Neuron (in vitro differentiated cells): ENCODE measurements around the gene UNC13A.

ENCODE experiments used
- H2AFZ ChIP-seq: one replicate; pipeline ENCODE4 v1.6.1; 2013; ENCODE audit warnings: low read depth, mild to moderate bottlenecking, inconsistent platforms, low read length, moderate library complexity
- H3K27me3 ChIP-seq: one replicate; pipeline ENCODE4 v1.6.1; 2013; ENCODE audit warnings: low read length; ENCODE audit not compliant: insufficient read depth
- H3K36me3 ChIP-seq: one replicate; pipeline ENCODE4 v1.6.1; 2013; ENCODE audit warnings: low read length; ENCODE audit not compliant: insufficient read depth
- H3K4me1 ChIP-seq: one replicate; pipeline ENCODE4 v1.6.1; 2013; ENCODE audit warnings: low read length; ENCODE audit not compliant: insufficient read depth
- H3K4me3 ChIP-seq: 2 replicates; pipeline ENCODE4 v1.5.1; 2013; ENCODE audit warnings: mild to moderate bottlenecking, low read length, moderate library complexity
- H3K9me3 ChIP-seq: one replicate; pipeline ENCODE4 v1.6.1; 2013; ENCODE audit warnings: low read length

The UNC13A gene

DNA sequence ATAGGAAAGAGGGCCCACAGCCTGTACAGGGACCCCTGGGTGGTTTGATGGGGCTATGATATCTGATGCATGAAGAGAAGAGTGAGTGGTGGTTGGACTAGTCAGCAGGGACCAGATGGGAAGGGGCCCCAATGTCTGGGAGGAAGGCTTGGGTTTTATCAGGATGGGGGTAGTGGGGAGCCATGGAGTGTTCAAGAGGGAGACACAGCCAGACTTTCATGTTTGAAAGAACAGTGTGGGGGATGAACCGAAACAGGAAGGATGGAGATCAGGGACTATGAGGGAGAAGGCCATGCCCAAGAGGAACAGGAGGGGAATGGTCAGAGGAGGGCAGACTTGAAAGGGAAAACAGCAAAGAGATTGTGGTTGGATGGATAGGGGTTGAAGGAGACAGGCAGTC is 63.1 kb downstream of the UNC13A start:
- Histone ChIP-seq H3K9me3 (peaks cover 9% of the 10 kb centered on the region), H3K4me3 (no peak overlapping the region), H3K27me3 (no peaks in the 10 kb centered on the region), H3K4me1 (no peaks in the 10 kb centered on the region), H3K36me3 (peaks cover 11% of the 10 kb centered on the region), H2AFZ (no peak overlapping the region)

DNA sequence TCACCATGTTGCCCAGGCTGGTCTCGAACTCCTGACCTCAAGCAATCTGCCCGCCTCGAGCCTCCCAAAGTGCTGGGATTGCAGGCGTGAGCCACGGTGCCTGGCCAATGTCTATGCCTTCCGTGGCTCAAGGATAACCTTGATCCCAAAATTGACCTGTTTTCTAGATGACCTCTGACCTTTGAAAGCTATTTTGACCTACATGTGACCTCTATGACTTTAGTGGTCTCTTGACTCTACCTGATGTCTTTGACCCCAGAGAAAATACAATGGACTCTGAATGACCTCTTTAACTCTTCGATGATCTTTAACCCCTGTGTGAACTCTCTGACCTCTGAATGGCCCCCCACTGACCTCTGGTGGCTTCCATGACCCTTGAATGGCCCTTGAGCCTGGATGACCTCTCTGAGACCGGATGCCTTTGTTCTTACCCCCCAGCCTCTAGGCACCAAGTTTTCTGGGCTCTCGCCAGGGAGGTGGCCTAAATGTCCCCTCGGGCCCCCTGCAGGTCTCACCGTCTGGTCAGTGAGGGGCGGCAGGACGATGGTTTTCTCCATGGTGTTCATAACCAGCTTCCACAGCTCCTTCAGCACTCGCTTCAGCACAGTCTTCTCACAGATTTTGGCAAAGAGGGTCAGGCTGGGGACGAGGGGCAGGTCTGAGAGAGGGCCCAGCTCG is 63.7 kb downstream of the UNC13A start:
- Histone ChIP-seq H3K36me3 (peaks cover 9% of the 10 kb centered on the region), H3K4me3 (no peak overlapping the region), H3K9me3 (peaks cover 9% of the 10 kb centered on the region), H2AFZ (no peak overlapping the region), H3K4me1 (no peaks in the 10 kb centered on the region), H3K27me3 (no peaks in the 10 kb centered on the region)

DNA sequence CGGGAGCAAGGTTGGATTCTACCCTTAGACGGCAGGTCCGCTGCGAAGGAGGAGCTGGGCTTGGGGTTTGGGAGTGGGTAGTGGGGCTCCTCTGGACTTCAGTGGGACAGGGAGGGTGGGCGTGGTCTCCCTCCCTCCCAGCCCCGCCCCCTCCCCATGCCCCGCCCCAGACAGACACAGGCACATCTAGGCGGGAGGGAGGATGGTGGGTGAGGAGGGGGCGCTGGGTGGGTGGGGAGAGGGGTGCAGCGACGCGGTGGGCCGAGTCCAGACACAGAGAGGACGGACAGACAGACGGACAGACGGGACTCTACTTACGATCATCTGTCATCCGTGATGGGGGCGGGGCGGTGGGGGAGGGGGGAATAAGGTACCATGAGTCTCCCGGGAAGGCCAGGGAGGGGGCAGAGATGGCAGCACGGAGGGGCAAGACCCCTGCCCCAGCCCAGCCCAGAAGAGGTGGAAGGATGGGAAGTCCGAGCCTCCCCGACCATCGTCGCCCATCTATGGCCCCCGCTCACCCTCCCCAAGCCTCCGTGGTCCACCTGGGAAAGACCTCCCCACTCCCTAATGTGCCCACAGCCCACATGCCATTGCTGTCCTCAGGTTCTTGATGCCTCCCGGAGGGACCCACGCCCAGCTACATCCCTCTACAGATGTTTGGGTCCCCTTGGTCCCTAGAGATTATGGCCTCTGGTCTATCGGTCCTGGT is 64.8 kb downstream of the UNC13A start:
- Histone ChIP-seq H3K9me3 (peaks cover 9% of the 10 kb centered on the region), H3K4me3 (no peak overlapping the region), H3K36me3 (peaks cover 9% of the 10 kb centered on the region), H2AFZ (no peak overlapping the region), H3K4me1 (no peaks in the 10 kb centered on the region), H3K27me3 (no peaks in the 10 kb centered on the region)

DNA sequence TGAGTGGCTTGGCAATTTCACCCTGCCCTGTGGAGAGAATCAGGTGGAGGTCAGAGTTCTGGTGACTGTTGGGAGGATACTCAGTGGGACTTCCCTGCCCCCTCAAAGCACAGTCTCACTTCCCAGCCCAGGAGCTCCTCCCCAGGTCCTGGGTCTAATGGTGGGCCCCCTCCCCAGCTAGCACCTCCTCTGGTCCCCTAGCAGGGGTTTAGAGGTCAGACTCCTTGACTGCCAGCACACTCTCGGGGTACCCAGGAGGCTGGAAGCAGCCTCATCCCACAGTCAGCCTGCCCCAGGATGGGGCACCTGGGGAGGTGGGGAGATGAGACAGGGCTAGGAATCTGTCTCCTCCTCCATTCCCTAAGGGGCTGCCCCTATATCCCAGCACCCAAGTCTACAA is 67.5 kb downstream of the UNC13A start:
- peaks cover 9% of the 10 kb centered on the region for H3K9me3 ChIP-seq

DNA sequence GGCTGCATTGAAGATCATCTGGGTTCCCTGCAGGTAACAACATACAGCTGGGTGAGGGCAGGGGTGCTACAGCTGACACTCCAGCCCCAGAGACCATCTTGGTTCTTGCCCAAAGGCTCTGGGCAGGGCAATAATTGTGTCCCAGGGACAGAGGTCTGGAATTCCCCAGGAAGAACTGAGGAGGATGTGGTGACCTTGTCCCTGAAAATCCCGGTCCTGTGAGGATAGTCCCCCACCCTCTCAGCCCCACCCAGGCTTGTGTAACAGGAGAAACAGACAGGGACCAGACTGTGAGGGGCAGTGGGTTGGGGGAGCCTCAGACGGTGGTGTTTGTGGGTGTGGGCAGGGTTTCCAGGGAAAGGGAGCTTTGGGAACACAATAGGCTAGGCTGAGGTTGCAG is 69.2 kb downstream of the UNC13A start:
- H2AFZ ChIP-seq: no peak overlapping the region
- peaks cover 9% of the 10 kb centered on the region for H3K9me3 ChIP-seq
- H3K4me3 ChIP-seq: no peak overlapping the region
- H3K27me3 ChIP-seq: no peaks in the 10 kb centered on the region
- peaks cover 2% of the 10 kb centered on the region for H3K4me1 ChIP-seq
- peaks cover 3% of the 10 kb centered on the region for H3K36me3 ChIP-seq

More for the DNA sequence above, 67.5 kb downstream of the UNC13A start:
- H3K4me1 ChIP-seq: peaks cover 2% of the 10 kb centered on the region
- peaks cover 3% of the 10 kb centered on the region for H3K36me3 ChIP-seq
- no peak overlapping the region for H3K4me3 ChIP-seq
- H3K27me3 ChIP-seq: no peaks in the 10 kb centered on the region
- no peak overlapping the region for H2AFZ ChIP-seq

DNA sequence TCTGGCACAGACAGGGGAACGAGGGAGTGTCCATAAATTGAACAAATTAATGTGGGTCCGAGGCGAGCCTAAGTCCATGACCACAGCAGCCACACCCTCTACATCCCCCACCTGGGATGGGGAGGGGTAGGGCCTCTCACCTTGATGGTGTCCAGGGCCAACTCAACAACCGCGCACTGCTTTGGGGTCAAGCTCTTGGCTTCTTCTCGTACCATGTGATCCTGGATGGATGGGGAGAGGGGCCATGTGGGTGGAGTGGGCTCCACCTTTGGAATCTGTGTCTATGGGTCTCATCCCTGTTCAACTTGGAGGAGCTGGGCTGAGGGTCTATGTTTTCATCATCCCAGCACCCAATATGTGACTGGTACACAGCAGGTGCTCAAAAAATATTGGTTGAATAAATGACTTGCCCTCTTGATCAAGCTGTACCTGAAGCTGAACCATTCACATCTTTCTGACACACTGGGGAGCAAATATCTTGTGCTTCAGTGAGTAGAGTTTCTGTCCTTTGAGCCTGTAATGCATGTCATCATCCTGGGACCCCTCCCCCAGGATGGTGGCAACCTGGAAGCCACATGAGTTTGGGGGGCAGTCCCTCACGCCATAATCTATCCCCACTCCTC is 69.8 kb downstream of the UNC13A start:
- Histone ChIP-seq H3K4me1 (peaks cover 2% of the 10 kb centered on the region), H3K9me3 (peaks cover 9% of the 10 kb centered on the region), H3K4me3 (no peak overlapping the region), H3K27me3 (no peaks in the 10 kb centered on the region), H3K36me3 (peaks cover 3% of the 10 kb centered on the region), H2AFZ (no peak overlapping the region)

DNA sequence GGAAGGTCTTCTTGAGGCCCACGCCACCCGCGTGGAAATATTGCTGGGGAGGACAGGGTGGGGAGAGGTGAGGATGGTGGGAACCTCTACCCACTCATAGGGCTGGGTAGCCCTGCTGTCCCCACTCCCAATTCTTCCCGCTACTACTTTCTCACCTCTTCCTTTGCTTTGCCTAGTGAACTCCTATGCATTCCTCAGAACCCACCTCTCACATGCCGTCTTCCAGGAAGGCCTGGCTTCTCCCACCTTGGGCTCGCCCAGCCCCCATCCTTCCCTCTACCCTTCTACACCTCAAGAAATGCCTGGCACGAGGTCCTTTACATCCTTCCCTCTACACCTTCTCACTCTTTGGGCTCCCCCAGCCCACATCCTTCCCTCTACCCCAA is 70.4 kb downstream of the UNC13A start:
- Histone ChIP-seq H3K36me3 (peaks cover under 1% of the 10 kb centered on the region), H3K4me1 (peaks cover 2% of the 10 kb centered on the region), H3K27me3 (no peaks in the 10 kb centered on the region), H2AFZ (no peak overlapping the region), H3K4me3 (no peak overlapping the region), H3K9me3 (peaks cover 7% of the 10 kb centered on the region)

DNA sequence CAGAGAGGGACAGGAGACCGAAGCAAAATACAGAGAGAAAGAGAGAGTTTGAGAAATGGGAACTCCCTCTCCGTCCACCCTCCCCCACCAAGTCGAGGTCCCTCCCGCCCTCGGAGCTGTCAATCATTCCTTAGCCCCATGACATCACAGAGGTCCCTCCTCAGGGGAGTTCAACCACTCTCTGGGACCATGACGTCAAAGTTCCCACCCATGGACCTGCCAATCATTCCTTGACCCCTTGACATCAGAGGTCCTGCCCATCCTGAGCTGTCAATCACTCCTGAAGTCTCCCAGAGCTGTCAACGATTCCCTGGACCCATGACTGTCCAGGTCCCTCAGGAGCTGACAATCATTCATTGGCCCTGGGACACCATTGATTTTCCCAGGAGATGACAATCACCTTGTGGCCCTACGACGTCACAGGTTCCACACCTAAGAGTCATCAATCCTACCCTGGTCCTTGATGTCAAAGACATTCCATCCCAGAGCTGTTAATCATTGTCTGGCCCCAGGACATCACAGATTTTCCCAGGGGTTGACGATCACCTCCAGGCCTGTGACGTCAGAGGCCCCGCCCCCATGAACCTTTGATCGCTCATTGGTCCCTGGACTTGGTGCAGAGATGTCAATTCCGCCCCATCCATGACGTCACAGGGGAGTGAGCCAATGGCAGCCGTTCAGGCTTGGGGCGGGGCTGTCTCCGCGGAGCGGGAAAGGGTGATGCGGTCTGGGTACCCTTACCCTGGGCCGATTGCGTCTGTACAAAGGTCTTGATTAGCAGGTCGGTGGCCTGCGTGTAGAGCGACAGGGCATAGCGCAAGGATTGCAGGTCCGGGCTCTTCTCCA is 71.0 kb downstream of the UNC13A start:
- Histone ChIP-seq H3K9me3 (peaks cover 5% of the 10 kb centered on the region), H3K27me3 (no peaks in the 10 kb centered on the region), H3K4me3 (no peak overlapping the region), H3K36me3 (no peaks in the 10 kb centered on the region), H2AFZ (no peak overlapping the region), H3K4me1 (peaks cover 2% of the 10 kb centered on the region)

DNA sequence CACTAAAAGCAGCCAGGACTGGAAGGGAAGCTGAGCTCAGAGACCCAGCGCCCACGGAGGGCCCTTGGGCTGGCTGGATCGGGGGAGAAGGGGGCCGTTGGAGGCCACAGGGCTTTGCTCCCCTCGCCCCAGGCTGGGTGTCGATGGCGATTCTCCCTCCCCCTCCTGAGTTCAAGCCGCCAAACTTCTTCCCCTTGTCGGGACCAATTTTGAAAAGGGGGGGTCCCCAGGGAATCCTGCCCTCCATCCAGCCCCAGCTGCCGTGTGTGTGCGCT is 71.5 kb downstream of the UNC13A start:
- H3K4me1 ChIP-seq: peaks cover 2% of the 10 kb centered on the region
- no peaks in the 10 kb centered on the region for H3K36me3 ChIP-seq
- H2AFZ ChIP-seq: no peak overlapping the region
- peaks cover 1% of the 10 kb centered on the region for H3K9me3 ChIP-seq
- H3K4me3 ChIP-seq: no peak overlapping the region
- no peaks in the 10 kb centered on the region for H3K27me3 ChIP-seq

DNA sequence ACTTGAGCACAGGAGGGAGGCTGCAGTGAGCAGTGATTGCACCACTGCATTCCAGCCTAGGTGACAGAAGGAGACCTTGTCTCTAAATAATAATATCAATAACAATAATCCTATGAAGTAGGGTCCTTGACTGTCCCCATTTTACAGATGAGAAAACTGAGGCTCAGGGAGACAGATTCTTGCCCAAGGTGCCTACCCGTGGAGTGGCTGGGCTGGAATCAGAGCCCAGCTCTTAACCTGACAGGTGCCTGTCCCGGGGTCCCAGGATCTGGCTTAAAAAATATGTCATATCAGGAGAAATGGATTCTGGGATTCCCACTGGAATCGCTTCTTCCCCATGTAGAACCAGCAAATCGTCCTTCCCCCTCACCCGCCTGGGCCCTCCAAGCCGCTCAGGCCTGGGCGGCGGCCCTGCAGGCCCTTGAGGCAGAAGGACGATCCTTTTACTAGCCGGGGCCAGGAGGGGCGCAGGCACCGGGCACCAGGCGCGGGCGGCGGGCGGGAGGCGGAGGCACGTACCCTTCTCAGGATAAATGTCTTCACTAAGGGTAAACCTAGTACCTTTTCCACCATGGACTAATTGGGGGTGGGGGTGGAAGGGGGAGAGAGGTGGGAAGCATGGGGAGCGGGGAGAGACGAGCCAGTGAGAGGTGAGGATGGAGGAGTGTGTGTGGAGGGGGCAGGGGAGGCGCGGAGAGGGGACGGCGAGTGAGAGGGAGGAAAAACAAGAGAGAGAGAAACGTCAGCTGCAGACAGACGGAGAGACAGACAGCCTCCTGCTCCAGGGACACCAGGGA is 72.1 kb downstream of the UNC13A start:
- no peaks in the 10 kb centered on the region for H3K9me3 ChIP-seq
- no peak overlapping the region for H3K4me3 ChIP-seq
- peaks cover 2% of the 10 kb centered on the region for H3K4me1 ChIP-seq
- H2AFZ ChIP-seq: no peak overlapping the region
- H3K27me3 ChIP-seq: no peaks in the 10 kb centered on the region
- no peaks in the 10 kb centered on the region for H3K36me3 ChIP-seq

DNA sequence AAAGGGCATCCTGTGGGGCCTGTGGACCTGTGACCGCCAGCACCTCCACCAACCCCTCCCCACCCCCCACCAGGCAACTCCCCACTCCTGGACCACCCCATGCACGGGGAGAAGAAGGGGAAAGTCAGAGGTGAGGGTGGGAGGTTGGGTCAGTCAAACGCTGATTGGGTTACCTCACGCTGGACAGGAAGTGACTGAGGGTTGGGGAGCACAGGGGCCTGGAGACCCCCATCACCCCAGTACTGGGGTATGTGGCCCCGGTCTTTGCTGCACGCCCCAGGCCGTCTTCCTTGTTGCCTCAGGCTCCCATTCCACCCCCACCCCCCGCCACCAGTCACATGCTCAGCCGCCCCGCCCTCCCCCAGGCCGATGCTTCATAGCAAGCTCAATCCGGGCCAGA is 73.7 kb downstream of the UNC13A start:
- H3K36me3 ChIP-seq: no peaks in the 10 kb centered on the region
- no peak overlapping the region for H2AFZ ChIP-seq
- H3K4me1 ChIP-seq: peaks cover 2% of the 10 kb centered on the region
- no peak overlapping the region for H3K4me3 ChIP-seq
- no peaks in the 10 kb centered on the region for H3K9me3 ChIP-seq
- no peaks in the 10 kb centered on the region for H3K27me3 ChIP-seq

DNA sequence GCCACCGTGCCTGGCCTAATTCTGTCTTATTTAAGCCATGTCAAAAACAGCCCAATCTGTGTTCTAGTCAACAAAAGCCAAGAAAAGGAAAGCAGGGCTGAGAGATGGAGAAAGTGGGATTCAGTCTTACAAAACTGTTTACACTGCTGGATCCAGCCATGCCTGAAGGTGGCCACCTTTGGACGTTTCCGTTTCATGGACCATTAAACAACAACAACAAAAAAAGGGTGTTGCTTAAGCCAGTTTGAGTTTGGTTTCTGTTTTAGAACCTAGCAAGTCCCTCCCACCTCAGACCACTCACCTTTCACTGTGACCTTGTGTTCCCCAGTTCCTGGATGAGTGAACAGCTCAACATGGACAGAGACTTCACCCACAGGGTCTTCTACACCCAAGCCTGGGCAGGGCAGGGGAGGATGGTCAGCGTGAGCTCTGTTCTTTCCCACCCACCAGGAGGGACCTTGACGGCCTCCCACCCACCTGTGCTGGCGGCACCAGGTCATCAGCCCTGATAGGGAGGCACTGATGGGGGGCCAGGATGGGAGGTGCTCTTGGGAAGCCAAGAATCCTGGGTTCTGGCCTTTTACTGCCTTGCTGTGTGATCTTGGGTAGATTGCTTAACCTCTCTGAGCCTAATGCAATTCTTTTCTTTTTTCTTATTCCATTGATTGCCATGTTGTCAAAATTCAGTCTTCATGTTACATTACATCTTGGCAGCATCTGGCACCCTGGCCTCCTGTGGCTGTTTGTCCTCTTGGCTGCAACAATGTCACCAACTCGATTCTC is 76.5 kb downstream of the UNC13A start:
- Histone ChIP-seq H3K27me3 (no peaks in the 10 kb centered on the region), H3K4me1 (no peaks in the 10 kb centered on the region), H3K4me3 (no peak overlapping the region), H3K36me3 (no peaks in the 10 kb centered on the region), H3K9me3 (no peaks in the 10 kb centered on the region), H2AFZ (no peak overlapping the region)
